Fibroblast of lung (primary cell): ENCODE measurements around the gene TTL. TPM values are rescaled to one million over a fixed set of nuclear protein-coding genes. Genes with fewer than 3 reads are reported as not detected.

Source experiments
- DNase-seq, 2 donors: peaks; one replicate each; pipeline versions ENCODE4 v3.0.0 to v3.0.0-alpha.2; 2010; ENCODE audit warnings: low read depth in 2 of 2
- H2AFZ ChIP-seq: 2 replicates; pipeline ENCODE4 v1.5.1; 2012; ENCODE audit warnings: low read length, control low read depth, inconsistent platforms
- H3K27ac ChIP-seq: 2 replicates; pipeline ENCODE4 v1.5.1; 2011; ENCODE audit warnings: low read length, control low read depth; ENCODE audit not compliant: insufficient read depth
- H3K27me3 ChIP-seq: 2 replicates; pipeline ENCODE4 v1.5.1; 2011; ENCODE audit warnings: mild to moderate bottlenecking, low read length; ENCODE audit not compliant: control insufficient read depth, insufficient read depth
- H3K36me3 ChIP-seq: 2 replicates; pipeline ENCODE4 v1.5.1; 2011; ENCODE audit warnings: low read length; ENCODE audit not compliant: control insufficient read depth, insufficient read depth
- H3K4me1 ChIP-seq: 2 replicates; pipeline ENCODE4 v1.5.1; 2011; ENCODE audit warnings: low read length; ENCODE audit not compliant: control insufficient read depth, insufficient read depth; ENCODE audit errors: extremely low read depth
- H3K4me2 ChIP-seq: 2 replicates; pipeline ENCODE4 v1.5.1; 2011; ENCODE audit warnings: low read length, control low read depth; ENCODE audit not compliant: insufficient read depth; ENCODE audit errors: extremely low read depth
- H3K4me3 ChIP-seq, 4 experiments: fragments of 200-600 bp in 1 of 4; sonication (generic) in 1 of 4; replicated peaks in 1 of 4; 2 replicates each; pipeline ENCODE4 v1.5.1; 2011 to 2016; ENCODE audit warnings: low read length in 4 of 4, low read depth in 3 of 4, mild to moderate bottlenecking in 3 of 4, control low read depth in 2 of 4, inconsistent platforms in 1 of 4, mixed read lengths in 1 of 4; ENCODE audit not compliant: insufficient read depth in 1 of 4; ENCODE audit errors: control extremely low read depth in 1 of 4
- H3K79me2 ChIP-seq: 2 replicates; pipeline ENCODE4 v1.5.1; 2012; ENCODE audit warnings: mild to moderate bottlenecking, low read length, inconsistent platforms; ENCODE audit not compliant: control insufficient read depth, insufficient read depth
- H3K9ac ChIP-seq: 2 replicates; pipeline ENCODE4 v1.5.1; 2011; ENCODE audit warnings: mild to moderate bottlenecking, low read length, control low read depth; ENCODE audit not compliant: insufficient read depth
- H3K9me3 ChIP-seq: 2 replicates; pipeline ENCODE4 v1.5.1; 2012; ENCODE audit warnings: low read depth, low read length; ENCODE audit not compliant: control insufficient read depth, insufficient read depth
- H4K20me1 ChIP-seq: 2 replicates; pipeline ENCODE4 v1.5.1; 2011; ENCODE audit warnings: low read length; ENCODE audit not compliant: control insufficient read depth, insufficient read depth; ENCODE audit errors: extremely low read depth
- CTCF ChIP-seq, 2 donors: IDR thresholded peaks in 1 of 2; conservative IDR thresholded peaks in 1 of 2; 1 replicate in 1 of 2; 2 replicates in 1 of 2; pipeline ENCODE4 v1.5.1; 2011 to 2012; ENCODE audit warnings: low read length in 2 of 2, control low read depth in 1 of 2, inconsistent platforms in 1 of 2, low read depth in 1 of 2, mild to moderate bottlenecking in 1 of 2
- EZH2 ChIP-seq: IDR thresholded peaks from 2 replicates; pipeline ENCODE4 v1.5.1; 2012; ENCODE audit warnings: low read length, control low read depth, mild to moderate bottlenecking; ENCODE audit errors: missing control alignments
- polyA plus RNA-seq, 2 donors: library from polyadenylated mRNA; depleted of rRNA in 1 of 2; stranded (reverse) in 1 of 2; unstranded in 1 of 2; fragments of >200 nt; gene quantifications; 2 replicates each; pipeline ENCODE4 v1.2.1, GENCODE V29; 2011 to 2012; ENCODE audit warnings: missing spikeins in 1 of 2
- total RNA-seq: library from RNA; depleted of rRNA; stranded (reverse); fragments of >200 nt; gene quantifications from 2 replicates; pipeline ENCODE4 v1.2.1, GENCODE V29; 2014

TTL gene
- total and polyA plus RNA-seq, 2 donors (not counting 1 experiment from before 2014, with no cell fraction given) = 28.2 to 30.9 TPM

GRCh38 chr2:112483042-112483473 lies 1.1 kb downstream of the TTL start:
- Histone ChIP-seq H3K4me2 (peak overlapping the region; percentile 97), H3K27me3 (no peaks in the 10 kb centered on the region), H3K9ac (peak overlapping the region; percentile 76), H3K79me2 (peaks cover 48% of the 10 kb centered on the region), H2AFZ (peak overlapping the region; percentile 73), H3K9me3 (no peaks in the 10 kb centered on the region), H3K4me1 (peaks cover 3% of the 10 kb centered on the region), H3K36me3 (no peaks in the 10 kb centered on the region), H4K20me1 (no peaks in the 10 kb centered on the region), H3K27ac (peak overlapping the region; percentile 77), H3K4me3 (peak overlapping the region; percentile 82 to 91 (median 90))
- DNase-seq = peak; percentile 60 to 75
- no peak for TF ChIP-seq CTCF (conservative IDR thresholded peaks at IDR 0.05 in 1 of 2, IDR thresholded peaks at IDR 0.05 in 1 of 2; ENCODE audit: low read depth in 1 of 2, low read length in 2 of 2)
- no peak for TF ChIP-seq EZH2

GRCh38 chr2:112483831-112484230 lies 1.9 kb downstream of the TTL start:
- TF ChIP-seq EZH2 (no peak), CTCF (conservative IDR thresholded peaks at IDR 0.05 in 1 of 2, IDR thresholded peaks at IDR 0.05 in 1 of 2; ENCODE audit: low read depth in 1 of 2, low read length in 2 of 2) (no peak)
- H3K4me1 ChIP-seq = peaks cover 3% of the 10 kb centered on the region
- H4K20me1 ChIP-seq = no peaks in the 10 kb centered on the region
- H3K9me3 ChIP-seq = no peaks in the 10 kb centered on the region
- peak overlapping the region in 3 of 4 experiments; percentile 88 to 91 (median 91) for H3K4me3 ChIP-seq
- no peaks in the 10 kb centered on the region for H3K27me3 ChIP-seq
- H3K9ac ChIP-seq = no peak overlapping the region
- H3K79me2 ChIP-seq = peaks cover 51% of the 10 kb centered on the region
- no peaks in the 10 kb centered on the region for H3K36me3 ChIP-seq
- no peak for DNase-seq
- H2AFZ ChIP-seq = no peak overlapping the region
- no peak overlapping the region for H3K27ac ChIP-seq
- peak overlapping the region; percentile 97 for H3K4me2 ChIP-seq

- no peak for DNase-seq
- peaks cover 51% of the 10 kb centered on the region for H3K79me2 ChIP-seq
Measured at GRCh38 chr2:112485849-112486248, 3.9 kb downstream of the TTL start.

More at GRCh38 chr2:112485849-112486248, 3.9 kb downstream of the TTL start:
- H3K4me3 ChIP-seq = no peak overlapping the region
- H3K9ac ChIP-seq = no peak overlapping the region
- H3K36me3 ChIP-seq = no peaks in the 10 kb centered on the region
- H2AFZ ChIP-seq = no peak overlapping the region
- no peak overlapping the region for H3K27ac ChIP-seq
- no peaks in the 10 kb centered on the region for H3K27me3 ChIP-seq
- H3K4me1 ChIP-seq = peaks cover 3% of the 10 kb centered on the region
- H4K20me1 ChIP-seq = no peaks in the 10 kb centered on the region
- TF ChIP-seq EZH2 (no peak), CTCF (conservative IDR thresholded peaks at IDR 0.05 in 1 of 2, IDR thresholded peaks at IDR 0.05 in 1 of 2; ENCODE audit: low read depth in 1 of 2, low read length in 2 of 2) (no peak)
- H3K9me3 ChIP-seq = no peaks in the 10 kb centered on the region
- H3K4me2 ChIP-seq = no peak overlapping the region
